ENCODE data around the gene GRSF1. TPM values are rescaled to one million over a fixed set of nuclear protein-coding genes. Genes with fewer than 3 reads are reported as not detected.

GRSF1 gene
- total and polyA plus RNA-seq, 10 of the 15 experiments (the other 5 are each of a cell fraction or from before 2014, with no cell fraction given) = 37.5 to 105 (median 68.4) TPM

DNA sequence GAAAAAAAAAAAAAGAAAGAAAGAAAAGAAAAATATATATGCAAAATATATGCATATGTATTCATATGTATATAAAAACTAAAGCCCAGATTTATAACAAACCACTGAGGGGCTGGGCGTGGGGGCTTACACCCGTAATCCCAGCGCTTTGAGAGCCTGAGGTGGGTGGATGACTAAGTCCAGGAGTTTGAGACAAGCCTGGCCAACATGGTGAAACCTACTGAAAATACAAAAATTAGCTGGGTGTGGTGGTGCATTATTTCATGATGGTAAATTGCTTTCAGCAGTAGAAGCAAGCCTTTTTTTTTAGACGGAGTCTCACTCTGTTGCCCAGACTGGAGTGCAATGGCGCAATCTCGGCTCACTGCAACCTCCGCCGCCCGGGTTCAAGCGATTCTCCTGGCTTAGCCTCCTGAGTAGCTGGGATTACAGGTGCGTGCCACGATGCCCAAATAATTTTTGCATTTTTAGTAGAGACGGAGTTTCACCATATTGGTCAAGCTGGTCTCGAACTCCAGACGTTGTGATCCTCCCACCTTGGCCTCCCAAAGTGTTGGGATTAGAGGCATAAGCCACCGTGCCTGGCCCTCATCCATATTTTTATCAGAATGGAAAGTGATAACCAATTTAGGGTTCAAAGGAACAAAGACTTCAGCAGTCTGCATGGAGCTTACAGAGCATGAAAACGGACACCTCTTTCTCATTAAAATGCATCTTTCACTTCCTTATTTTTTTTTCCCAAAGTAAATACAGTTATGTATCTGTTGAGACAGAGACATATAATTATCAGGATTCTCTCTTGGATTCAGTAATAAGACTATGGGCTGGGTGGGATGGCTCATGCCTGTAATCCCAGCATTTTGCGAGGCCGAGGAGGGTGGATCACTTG is 34.8 kb upstream of the GRSF1 start (continued):
- TF ChIP-seq, protein P1, sequence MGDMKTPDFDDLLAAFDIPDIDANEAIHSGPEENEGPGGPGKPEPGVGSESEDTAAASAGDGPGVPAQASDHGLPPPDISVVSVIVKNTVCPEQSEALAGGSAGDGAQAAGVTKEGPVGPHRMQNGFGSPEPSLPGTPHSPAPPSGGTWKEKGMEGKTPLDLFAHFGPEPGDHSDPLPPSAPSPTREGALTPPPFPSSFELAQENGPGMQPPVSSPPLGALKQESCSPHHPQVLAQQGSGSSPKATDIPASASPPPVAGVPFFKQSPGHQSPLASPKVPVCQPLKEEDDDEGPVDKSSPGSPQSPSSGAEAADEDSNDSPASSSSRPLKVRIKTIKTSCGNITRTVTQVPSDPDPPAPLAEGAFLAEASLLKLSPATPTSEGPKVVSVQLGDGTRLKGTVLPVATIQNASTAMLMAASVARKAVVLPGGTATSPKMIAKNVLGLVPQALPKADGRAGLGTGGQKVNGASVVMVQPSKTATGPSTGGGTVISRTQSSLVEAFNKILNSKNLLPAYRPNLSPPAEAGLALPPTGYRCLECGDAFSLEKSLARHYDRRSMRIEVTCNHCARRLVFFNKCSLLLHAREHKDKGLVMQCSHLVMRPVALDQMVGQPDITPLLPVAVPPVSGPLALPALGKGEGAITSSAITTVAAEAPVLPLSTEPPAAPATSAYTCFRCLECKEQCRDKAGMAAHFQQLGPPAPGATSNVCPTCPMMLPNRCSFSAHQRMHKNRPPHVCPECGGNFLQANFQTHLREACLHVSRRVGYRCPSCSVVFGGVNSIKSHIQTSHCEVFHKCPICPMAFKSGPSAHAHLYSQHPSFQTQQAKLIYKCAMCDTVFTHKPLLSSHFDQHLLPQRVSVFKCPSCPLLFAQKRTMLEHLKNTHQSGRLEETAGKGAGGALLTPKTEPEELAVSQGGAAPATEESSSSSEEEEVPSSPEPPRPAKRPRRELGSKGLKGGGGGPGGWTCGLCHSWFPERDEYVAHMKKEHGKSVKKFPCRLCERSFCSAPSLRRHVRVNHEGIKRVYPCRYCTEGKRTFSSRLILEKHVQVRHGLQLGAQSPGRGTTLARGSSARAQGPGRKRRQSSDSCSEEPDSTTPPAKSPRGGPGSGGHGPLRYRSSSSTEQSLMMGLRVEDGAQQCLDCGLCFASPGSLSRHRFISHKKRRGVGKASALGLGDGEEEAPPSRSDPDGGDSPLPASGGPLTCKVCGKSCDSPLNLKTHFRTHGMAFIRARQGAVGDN (IDR thresholded peaks at IDR 0.05) = no peak
- TF ChIP-seq, protein P2, sequence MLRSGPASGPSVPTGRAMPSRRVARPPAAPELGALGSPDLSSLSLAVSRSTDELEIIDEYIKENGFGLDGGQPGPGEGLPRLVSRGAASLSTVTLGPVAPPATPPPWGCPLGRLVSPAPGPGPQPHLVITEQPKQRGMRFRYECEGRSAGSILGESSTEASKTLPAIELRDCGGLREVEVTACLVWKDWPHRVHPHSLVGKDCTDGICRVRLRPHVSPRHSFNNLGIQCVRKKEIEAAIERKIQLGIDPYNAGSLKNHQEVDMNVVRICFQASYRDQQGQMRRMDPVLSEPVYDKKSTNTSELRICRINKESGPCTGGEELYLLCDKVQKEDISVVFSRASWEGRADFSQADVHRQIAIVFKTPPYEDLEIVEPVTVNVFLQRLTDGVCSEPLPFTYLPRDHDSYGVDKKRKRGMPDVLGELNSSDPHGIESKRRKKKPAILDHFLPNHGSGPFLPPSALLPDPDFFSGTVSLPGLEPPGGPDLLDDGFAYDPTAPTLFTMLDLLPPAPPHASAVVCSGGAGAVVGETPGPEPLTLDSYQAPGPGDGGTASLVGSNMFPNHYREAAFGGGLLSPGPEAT (IDR thresholded peaks at IDR 0.05; ENCODE audit: low read depth) = peak; percentile 80
- TF ChIP-seq ZNF217 (IDR thresholded peaks at IDR 0.05) (0 out of 2 replicates have a peak, but pooled peaks have one; percentile 62), SRF (IDR thresholded peaks at IDR 0.05; ENCODE audit: low read depth in 2 of 2, low read length in 2 of 2) (no peak), NFYB (IDR thresholded peaks at IDR 0.05; ENCODE audit: insufficient read depth, low read depth, low read length) (no peak), PML (IDR thresholded peaks at IDR 0.05; ENCODE audit: low read length) (no peak; the same call in 1 of the 2 replicates), SPI1 (IDR thresholded peaks at IDR 0.05; ENCODE audit: borderline replicate concordance, insufficient read depth, low read depth, low read length) (peak; percentile 93), JUNB (IDR thresholded peaks at IDR 0.05) (peak; percentile 74), RAD51 (IDR thresholded peaks at IDR 0.05) (no peak), CEBPB (IDR thresholded peaks at IDR 0.05; ENCODE audit: borderline replicate concordance in 1 of 2, low read depth in 2 of 2, low read length in 2 of 2) (no peak)
- TF ChIP-seq, protein P3, sequence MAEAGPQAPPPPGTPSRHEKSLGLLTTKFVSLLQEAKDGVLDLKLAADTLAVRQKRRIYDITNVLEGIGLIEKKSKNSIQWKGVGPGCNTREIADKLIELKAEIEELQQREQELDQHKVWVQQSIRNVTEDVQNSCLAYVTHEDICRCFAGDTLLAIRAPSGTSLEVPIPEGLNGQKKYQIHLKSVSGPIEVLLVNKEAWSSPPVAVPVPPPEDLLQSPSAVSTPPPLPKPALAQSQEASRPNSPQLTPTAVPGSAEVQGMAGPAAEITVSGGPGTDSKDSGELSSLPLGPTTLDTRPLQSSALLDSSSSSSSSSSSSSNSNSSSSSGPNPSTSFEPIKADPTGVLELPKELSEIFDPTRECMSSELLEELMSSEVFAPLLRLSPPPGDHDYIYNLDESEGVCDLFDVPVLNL (IDR thresholded peaks at IDR 0.05; ENCODE audit: low read depth, low read length) = no peak
- TF ChIP-seq, protein P4, sequence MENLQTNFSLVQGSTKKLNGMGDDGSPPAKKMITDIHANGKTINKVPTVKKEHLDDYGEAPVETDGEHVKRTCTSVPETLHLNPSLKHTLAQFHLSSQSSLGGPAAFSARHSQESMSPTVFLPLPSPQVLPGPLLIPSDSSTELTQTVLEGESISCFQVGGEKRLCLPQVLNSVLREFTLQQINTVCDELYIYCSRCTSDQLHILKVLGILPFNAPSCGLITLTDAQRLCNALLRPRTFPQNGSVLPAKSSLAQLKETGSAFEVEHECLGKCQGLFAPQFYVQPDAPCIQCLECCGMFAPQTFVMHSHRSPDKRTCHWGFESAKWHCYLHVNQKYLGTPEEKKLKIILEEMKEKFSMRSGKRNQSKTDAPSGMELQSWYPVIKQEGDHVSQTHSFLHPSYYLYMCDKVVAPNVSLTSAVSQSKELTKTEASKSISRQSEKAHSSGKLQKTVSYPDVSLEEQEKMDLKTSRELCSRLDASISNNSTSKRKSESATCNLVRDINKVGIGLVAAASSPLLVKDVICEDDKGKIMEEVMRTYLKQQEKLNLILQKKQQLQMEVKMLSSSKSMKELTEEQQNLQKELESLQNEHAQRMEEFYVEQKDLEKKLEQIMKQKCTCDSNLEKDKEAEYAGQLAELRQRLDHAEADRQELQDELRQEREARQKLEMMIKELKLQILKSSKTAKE (IDR thresholded peaks at IDR 0.05; ENCODE audit: low read depth, poor library complexity, severe bottlenecking) = no peak
- TF ChIP-seq, protein P5, sequence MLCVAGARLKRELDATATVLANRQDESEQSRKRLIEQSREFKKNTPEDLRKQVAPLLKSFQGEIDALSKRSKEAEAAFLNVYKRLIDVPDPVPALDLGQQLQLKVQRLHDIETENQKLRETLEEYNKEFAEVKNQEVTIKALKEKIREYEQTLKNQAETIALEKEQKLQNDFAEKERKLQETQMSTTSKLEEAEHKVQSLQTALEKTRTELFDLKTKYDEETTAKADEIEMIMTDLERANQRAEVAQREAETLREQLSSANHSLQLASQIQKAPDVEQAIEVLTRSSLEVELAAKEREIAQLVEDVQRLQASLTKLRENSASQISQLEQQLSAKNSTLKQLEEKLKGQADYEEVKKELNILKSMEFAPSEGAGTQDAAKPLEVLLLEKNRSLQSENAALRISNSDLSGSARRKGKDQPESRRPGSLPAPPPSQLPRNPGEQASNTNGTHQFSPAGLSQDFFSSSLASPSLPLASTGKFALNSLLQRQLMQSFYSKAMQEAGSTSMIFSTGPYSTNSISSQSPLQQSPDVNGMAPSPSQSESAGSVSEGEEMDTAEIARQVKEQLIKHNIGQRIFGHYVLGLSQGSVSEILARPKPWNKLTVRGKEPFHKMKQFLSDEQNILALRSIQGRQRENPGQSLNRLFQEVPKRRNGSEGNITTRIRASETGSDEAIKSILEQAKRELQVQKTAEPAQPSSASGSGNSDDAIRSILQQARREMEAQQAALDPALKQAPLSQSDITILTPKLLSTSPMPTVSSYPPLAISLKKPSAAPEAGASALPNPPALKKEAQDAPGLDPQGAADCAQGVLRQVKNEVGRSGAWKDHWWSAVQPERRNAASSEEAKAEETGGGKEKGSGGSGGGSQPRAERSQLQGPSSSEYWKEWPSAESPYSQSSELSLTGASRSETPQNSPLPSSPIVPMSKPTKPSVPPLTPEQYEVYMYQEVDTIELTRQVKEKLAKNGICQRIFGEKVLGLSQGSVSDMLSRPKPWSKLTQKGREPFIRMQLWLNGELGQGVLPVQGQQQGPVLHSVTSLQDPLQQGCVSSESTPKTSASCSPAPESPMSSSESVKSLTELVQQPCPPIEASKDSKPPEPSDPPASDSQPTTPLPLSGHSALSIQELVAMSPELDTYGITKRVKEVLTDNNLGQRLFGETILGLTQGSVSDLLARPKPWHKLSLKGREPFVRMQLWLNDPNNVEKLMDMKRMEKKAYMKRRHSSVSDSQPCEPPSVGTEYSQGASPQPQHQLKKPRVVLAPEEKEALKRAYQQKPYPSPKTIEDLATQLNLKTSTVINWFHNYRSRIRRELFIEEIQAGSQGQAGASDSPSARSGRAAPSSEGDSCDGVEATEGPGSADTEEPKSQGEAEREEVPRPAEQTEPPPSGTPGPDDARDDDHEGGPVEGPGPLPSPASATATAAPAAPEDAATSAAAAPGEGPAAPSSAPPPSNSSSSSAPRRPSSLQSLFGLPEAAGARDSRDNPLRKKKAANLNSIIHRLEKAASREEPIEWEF (IDR thresholded peaks at IDR 0.05; ENCODE audit: insufficient replicate concordance, low read depth, low read length) = peak; percentile 35

Data from GM12878 (cell line).